GM18499 (cell line): ENCODE data around the gene CPE.

ENCODE experiments used
- ATAC-seq: cut with Tn5 transposase; IDR thresholded peaks from one replicate; pipeline ENCODE4 v1.9.1; 2021; ENCODE audit warnings: moderate number of reproducible peaks; ENCODE audit not compliant: insufficient read depth, unreplicated experiment

CPE gene

GRCh38 chr4:165504184-165504583 is 125.4 kb downstream of the CPE start:
- no peak for ATAC-seq

- no peak for ATAC-seq
Observed at GRCh38 chr4:165505958-165506837, 127.4 kb downstream of the CPE start.

DNA sequence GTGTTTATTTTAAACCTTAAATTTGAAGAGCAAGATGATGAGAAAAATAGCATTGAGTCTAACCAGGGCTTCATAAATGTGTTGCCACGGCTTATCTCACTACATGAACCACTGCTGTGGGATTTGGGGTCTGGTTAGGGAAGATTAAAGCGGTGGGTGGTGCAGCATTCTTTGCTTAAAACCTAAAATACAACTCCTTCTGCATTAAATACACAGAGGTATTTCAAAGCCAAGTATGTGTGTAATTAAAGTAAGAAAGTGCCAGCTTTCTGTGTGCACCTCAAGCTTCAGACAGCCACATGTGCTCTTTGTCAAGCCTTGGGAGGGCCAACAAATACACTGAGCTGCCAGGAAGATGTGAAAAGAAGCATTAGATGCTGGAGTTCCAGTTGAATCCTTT is 128.0 kb downstream of the CPE start:
- ATAC-seq, result no peak

DNA sequence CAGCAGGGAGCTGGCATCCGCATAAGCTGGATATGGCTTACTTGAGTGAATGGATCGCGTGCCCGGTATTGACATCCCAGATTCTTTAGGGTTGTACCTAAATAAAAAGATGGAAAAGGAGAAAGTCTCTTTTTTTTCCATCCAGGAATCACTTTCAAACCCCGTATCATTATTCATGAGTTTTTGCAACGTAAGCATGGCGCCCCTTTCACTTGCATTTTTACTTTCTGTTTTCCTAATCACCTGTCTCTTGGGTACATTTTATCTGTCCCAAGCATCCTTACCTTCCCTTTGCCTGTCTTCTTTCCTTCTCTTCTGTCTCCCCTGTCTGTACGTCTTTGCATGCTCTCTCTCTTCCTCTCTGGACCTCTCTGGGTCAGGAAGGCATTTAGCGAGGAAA is 128.6 kb downstream of the CPE start:
- no peak for ATAC-seq

DNA sequence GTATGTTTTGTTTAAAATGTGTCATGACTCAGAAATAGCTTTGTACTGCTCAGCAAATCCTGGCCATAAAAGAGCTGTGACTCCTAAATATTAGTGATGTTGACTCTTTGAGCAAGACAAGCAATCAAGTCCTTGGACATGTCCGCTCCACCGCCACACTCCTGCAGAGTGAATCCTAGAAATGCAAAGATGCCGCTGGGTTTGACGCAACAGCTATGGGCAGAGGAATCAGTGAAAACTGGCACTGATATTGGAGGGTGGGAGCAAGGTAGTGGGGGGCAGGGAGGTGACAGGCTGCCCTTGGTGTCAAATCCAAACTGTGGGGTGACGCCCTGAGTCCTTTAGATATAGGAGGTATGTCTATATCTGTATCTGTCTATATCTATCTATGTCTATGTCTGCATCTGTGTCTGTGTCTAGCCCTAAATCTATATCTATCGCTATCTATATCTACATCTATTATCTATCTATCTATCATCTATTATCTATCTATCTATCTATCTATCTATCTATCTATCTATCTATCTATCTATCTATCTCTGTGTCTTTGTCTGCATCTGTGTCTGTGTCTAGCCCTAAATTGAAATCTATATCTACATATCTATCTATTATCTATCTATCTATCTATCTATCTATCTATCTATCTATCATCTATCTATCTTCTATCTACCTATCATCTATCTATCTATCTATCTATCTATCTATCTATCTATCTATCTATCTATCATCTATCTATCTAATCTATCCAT is 129.7 kb downstream of the CPE start:
- no peak for ATAC-seq

- ATAC-seq, result no peak
Observed at GRCh38 chr4:165512424-165512823, 133.6 kb downstream of the CPE start.

DNA sequence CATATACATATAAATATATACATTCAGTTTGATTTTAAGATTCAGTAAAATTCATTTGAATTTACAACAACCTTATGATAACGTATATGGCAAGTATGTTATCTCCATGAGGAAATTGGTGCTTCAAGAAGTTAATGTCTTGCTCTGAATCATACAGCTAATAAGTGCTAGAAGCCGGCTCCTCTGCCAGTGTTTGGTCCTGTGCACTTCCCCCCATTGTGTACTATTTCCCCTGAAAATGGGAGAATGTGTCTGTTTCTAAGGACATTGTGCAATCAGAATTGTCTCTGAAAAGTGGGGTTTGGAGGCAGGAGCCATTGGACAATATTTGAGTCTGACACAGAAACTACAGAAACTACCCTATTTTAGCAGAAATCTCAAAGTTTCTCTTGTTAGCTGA is 135.9 kb downstream of the CPE start:
- no peak for ATAC-seq

DNA sequence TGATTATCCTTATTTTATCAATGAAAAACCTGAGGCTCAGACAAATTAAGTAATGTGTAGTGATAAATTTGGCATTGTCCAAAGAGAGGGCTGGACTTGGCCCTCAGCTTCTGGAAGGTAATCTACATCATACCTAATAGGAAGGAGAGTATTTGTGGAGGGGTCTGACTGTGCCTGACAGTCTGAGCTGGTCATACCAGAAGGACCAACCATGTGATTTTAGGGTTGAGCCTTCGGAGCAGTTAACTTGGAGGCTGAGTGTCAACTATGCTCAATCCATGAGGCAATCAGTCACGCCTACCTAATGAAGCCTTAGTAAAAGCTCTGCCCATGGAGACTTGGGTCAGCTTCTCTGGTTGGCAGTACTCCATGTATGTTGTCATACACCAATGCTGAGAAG is 136.4 kb downstream of the CPE start:
- no peak for ATAC-seq

DNA sequence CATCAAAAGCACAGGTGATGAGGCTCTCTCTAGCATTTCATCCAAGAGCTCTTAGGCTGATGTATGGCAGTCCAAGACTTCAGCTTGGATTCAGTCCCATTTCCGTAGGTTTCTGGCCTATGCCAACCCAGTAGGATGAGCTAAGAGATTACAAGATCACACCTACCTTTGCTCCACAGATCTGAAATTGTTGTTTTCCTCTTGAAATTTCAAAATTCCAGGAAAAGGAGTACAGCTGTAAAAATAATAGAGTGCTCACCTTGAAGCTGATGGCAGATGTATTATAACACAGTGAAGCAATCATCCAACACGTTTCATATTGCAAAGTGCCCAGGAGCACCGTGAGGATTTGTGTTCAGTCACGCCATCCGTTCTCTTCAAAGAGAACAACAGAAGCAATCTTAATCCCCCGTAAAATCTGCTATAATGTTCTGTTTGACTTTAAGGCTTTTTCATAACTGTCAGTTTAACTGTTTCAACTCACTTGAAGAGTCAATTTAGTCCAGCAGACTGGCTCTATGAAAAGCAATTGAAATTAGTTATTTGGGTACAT is 137.5 kb downstream of the CPE start:
- ATAC-seq, result no peak

DNA sequence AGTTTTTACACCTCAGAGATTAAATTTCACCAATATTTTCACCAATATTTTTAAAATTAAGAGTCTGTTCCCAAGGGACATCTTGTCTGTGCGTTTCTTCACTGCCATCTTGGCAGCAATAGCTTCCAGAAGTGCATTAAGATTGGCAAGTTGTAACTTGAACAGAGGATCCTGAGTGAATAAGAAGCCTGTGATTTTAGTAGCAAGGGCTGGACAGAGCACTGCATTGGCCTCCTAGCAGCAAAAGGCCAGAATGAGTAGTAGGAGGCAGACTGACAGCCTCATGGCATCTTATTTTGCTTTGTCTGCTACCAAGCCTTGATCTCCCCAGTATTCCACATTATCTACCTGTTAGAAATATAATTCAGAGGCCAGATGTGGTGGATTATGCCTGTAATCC is 138.4 kb downstream of the CPE start:
- no peak for ATAC-seq

- ATAC-seq, result no peak
Observed at GRCh38 chr4:165518024-165518616, 139.3 kb downstream of the CPE start.

- ATAC-seq, result no peak
Observed at GRCh38 chr4:165518686-165519085, 139.9 kb downstream of the CPE start.

- ATAC-seq, result no peak
Observed at GRCh38 chr4:165519591-165519990, 140.8 kb downstream of the CPE start.

DNA sequence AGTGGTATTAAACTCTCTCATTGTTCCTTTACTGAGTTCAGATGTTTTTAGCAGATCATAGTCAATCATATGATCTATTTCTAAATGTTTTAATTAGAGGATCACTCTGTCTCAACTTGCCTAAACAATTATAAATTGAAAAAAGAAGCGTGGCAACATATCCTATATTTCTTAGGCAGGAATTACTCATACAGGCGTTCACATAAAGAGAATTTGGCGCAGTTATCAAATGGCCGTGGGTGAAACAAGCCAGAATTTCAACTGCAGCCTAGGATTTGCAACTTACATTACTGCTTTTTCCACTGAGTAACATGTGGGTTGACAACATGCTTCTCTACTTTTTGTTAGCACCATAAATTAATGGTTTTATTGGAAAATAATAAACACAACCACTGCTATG is 141.3 kb downstream of the CPE start:
- no peak for ATAC-seq

DNA sequence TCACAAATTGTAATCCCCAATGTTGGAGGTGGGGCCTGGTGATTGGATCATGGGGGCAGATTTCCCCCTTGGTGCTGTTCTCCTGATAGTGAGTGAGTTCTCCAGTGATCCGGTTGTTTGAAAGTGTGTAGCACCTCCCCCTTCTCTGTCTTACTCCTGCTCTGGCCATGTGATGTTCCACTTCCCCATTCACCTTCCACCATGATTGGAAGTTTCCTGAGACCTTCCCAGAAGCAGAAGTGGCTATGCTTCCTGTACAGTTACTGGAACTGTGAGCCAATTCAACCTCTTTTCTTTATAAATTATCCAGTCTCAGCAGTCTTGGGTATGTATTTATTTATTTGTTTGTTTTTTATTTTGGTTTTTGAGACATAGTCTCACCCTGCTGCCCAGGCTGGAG is 143.2 kb downstream of the CPE start:
- ATAC-seq, result no peak

- no peak for ATAC-seq
Observed at GRCh38 chr4:165524532-165525190, 145.9 kb downstream of the CPE start.

GRCh38 chr4:165532976-165533375 is 154.2 kb downstream of the CPE start:
- ATAC-seq, result no peak

GRCh38 chr4:165537028-165537648 is 158.3 kb downstream of the CPE start:
- no peak for ATAC-seq

GRCh38 chr4:165539801-165540200 is 161.0 kb downstream of the CPE start:
- no peak for ATAC-seq

- ATAC-seq, result no peak
Observed at GRCh38 chr4:165540206-165540830, 161.5 kb downstream of the CPE start.
